RPMI8226 (cell line): Measurements from ENCODE around the gene POR.
"Not testable (repeated sequence)": the region's sequence is repeated elsewhere in the genome, so short reads cannot be mapped to it uniquely, and the experiment has no call there.

Experiments used
- DNase-seq: peaks from one replicate; pipeline ENCODE4 v3.0.0-alpha.2; 2015

Gene POR

DNA sequence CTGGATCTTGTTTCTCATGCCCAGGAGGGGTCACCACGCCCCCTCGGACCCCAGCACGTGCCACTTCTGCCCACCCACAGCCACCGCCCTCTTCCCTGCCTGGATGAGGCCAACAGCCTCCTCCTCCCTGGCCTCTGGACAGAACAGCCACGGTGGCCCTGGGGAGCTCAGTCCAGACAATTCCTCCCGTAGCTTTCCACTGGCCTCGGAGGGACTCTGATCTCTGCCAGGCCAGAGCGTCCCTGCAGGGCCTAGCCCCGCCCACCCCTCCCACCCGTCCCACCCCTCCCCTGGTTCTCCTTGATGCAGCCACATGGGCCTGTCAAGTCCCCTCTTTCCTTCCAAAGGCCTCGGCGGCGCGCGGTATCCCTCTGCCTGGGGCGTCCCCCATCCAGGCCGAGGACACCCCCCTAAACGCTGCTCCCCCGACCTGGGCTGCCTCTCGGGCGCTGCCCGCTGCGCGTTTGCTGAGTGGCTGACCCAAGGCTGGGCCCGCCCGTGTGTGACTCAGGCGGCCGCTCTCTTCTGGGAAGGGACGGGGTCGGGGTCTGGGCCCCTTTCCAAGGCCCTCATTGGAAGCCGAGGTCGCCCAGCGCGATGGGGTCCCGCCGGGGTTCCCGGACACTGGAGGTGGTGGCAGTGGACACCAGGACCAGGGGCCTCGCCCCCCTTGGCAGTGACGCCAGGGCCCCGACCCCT is 78.9 kb downstream of the POR start:
- DNase-seq = peak; percentile 51

DNA sequence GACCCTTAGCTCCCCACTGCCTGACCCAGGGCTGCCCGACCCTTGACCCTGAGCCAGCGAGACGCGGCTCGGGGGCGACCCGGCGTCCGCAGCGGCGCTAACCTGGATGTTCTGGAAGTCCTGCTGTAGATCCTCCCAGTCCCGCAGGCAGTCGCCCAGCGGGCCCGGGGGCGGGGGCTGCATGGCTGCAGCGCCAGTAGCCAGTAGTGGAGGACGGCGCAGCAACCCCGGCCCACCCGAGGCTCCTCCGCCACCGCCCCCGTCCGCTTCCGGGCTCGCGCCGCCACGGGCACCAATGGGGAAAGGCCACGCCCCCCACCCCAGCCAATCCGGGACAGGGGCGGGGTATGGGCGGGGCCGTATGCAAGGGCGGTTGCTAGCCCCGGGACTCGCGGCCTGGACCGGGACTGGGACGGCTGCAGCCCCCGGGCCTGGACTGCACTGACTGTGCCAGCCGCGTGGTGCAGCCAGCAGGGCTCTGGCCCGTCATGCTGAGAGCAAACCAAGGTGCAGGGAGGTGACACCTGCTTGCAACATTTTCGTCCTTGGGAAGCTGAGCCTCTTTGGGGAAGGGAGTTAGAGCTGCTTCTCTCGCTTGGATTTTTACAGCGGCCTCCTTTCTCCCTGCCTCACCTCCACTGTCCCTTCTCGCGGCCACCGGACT is 79.6 kb downstream of the POR start, which contains the start of gene TMEM120A:
TMEM120A (minus strand) TSS at position 208 of the 664 bp plus-strand sequence; CDS start at position 183, 25 bp downstream.
- DNase-seq = peak; percentile 98

DNA sequence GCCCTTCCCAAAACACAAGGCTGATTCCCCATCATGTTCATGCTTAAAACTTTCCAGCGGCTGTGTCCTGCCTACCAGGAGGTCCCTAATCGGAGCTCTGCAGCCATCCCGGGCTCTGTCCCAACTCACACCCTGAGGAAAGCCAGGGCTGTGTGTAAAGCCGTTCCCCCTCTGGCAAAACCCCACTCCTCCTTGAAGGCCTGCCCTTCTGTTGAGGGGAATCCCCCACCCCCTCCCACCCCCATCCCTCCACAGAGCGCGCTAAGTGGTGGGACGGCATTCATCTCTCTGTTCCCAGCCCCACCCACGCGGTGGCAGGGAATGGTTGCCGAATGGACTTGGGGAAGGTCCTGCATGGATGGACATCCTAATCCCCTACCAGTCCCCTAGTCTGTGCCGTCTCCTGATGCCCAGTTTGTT is 80.1 kb downstream of the POR start:
- DNase-seq = no peak

DNA sequence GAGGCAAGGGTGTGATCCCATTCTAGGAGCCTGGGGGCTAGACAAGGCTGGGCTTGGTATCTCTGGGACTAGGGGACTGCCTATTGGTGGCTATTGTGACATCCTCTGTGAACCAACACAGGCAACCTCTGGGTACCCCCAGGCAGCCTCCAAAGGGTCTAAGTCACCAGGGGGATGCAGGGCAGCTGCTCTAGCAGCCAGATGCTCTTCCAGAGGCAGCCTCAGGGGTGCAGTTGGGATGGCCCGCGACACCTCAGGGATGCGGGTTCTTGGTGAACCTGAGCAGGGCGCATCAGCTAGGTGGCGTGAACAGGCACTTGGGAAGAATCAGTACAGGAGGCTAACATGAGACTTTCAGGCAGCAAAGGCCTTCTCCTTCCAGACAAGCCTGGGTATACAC is 81.0 kb downstream of the POR start:
- DNase-seq = no peak

DNA sequence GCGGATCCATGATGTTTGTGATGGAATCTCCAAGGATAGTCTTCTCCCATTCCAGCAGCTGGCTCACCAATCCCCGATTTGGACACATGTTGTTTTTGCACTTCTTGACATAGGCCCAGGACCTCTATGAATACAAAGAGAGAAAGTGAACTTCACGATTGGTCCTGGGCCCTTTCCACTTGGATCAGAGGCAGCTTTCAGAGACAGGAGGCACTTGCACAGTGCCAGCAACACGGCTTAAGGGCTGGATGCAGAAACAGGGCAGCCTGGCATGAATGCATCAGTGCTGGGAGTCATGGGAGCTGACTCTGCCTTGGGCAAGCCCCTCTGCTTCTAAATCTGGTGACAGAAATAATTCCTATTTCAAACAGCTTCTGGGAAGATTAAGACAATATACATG is 81.5 kb downstream of the POR start:
- DNase-seq = no peak

DNA sequence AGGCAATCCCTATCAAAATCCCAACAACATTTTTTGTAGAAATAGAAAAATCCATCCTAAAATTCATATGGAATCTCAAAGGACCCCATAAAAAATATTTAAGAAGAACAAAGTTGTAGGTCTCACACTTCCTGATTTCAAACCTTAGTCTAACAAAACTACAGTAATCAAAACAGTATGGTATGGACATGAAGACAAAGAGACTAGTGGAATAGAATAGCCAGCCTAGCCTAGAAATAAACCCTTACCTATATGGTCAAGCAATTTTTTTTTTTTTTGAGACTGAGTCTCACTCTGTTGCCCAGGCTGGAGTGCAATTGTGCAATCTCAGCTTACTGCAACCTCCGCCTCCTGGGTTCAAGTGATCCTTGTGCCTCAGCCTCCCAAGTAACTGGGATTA is 83.1 kb downstream of the POR start:
- DNase-seq = no peak

DNA sequence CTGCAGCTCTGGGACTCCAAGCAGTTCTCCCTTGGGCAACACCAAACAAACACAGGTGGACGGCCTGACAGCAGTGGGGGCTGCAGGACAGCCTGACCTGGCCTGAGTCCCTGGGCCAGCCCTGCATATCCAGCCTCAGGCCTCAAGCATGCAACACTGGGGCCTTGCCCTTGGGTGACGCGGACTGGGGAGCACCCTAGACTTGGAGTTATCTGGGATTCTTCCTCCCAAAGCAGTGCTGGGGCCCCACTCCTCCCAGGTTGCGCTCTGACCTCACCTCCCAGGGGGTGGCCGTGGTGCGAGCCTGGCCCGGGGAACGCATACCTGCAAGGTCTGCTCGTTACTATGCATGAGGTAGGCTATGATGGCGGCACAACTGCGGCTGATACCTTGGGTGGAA is 85.6 kb downstream of the POR start:
- DNase-seq = no peak

DNA sequence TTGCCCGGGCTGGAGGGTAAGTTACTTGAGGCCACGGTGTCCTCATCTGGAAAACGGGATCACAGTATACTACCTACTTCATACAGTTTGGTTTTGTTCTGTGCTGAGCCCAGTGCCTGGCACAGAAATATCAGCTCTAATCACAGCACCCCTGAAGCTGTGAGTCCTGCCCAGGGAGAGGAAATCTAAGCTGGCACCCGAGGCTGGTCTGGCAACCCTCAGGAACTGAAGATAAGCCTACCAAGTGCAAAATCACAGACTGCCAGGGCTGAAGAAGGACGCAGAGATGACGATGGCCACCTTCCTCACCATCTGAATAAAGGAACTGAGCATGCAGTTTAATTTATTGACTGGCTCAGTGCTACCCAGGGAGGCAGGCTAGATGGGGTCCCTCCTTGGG is 87.2 kb downstream of the POR start:
- DNase-seq = no peak

DNA sequence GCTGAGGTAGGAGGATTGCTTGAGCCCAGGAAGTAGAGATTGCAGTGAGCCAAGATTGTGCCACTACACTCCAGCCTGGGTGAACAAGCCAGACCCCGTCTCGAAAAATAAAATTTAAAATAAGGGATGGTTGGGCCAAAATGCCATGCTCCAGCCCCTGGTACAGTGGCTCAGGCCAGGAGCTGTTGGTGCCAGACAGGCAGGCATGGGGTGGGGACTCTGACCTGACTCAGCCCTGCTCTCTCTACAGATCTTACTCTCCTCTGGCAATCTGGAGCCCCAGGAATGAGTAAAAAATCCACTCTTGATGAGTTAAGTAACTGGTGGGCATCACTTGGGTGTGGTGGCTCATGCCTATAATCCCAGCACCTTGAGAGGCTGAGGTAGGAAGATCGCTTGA is 87.9 kb downstream of the POR start:
- no peak for DNase-seq

DNA sequence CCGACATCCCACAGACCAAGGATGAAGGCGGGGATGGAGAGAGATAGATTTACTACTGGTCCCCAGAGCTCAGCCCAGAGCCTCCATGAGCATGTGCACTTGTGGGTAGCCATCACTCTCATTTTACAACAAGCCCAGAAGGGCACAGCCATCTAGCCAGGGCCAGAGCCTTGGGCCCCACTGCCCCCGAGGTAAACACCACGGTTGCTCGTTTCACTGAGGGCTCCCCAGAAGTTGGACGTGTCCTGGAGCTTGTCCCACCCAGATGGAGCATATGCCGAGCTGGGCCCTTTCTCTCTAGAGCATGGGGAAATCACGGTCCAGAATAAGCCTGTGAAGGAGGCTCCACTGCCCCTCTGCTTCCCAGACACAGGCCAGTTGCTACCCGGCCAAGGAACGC is 88.4 kb downstream of the POR start:
- no peak for DNase-seq

DNA sequence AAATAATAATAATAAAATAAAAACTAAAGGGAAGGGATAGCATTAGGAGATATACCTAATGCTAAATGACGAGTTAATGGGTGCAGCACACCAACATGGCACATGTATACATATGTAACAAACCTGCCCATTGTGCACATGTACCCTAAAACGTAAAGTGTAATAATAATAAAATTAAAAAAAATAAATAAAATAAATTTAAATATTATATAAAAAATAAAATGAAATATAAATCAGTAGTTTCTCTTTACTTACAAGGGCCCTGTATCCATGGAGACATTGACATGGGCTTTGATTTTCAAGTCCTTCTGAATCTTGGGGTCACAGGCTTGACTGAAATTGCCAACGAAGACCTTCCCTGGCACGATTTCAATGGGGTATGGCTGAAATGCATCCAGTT is 90.0 kb downstream of the POR start:
- DNase-seq = not testable (repeated sequence)

DNA sequence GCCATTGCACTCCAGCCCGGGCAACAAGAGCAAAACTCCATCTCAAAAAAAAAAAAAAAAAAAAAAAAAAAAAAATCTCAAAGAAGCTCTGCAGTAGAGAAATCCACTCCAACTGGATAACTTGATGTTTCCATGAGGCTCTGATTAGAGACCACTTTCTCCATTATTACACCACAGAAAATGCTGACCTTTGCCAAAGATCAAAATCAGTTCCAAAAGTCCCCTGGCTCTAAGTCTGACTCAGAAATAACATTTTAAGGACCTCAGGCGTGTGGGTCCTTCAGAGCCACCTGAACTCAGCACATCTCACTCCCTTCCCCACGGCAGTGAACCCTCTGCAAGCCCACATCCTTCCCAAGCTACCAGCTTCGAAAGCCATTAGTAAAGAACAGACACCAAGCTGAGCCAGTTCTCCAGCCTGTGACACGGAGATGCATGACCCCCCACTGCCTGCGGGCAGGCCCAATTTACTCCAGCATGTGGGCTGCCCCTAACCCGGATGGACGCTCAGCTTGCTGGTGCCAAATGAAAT is 93.3 kb downstream of the POR start:
- no peak for DNase-seq

DNA sequence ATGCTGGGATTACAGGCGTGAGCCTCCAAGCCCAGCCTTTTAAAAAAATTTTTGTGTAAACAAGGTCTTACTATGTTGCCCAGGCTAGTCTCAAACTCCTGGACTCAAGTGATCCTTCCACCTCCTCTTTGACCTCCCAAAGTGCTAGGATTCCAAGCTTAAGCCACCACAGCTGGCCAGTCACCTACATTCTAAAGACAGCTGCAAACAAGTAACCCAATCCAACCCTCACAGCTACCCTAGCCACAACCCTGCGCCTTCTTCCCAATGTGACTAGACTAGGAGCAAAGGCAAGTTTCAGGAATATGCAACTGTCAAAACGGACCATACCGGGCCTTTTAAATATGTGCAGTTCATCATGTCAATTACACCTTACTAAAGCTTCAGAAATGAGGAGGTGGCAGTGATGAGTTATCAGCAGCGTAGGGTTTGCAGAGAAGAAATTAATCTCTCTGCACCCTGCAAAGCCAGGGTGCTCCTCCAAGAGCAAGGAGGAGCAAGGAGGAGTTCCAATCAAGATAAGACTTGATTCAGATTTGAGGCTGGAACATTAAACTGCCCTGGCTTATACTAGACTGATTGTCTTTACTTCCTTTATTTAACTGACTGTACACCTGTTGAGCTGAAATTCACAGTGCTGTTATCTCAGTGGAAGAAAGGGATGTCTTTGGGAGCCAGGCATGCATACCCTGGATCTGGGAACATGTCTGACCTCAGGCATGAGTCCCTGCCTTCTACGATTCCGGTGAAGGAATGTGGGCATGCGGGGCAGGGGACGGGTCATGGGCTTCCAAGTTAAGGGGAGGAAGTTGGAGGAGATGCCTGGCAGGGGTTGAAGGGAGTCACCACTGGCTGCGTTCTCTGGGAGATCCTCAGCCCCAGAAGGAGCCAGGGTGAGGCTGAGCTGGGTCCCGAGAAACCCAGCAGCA is 95.0 kb downstream of the POR start:
- DNase-seq = no peak

DNA sequence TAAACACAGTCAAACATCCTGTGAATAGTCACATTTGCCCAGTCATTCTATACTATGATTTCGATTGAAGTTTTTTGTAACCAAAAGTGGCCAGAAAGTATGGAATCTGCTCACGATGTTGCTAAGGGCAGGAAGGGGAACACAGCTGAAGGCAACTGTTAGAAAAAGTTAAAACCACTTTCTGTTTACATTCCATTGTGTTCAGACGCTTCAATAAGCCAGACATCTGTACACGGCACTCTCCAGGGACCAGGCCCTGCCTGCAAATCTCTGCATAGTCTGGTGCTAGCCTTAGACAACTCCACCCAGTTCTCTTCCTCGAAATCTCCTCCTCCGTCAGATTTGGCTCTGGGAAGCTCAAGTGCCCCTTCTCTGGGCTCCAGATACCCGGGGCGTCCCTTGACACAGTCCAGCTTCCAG is 96.5 kb downstream of the POR start:
- no peak for DNase-seq

DNA sequence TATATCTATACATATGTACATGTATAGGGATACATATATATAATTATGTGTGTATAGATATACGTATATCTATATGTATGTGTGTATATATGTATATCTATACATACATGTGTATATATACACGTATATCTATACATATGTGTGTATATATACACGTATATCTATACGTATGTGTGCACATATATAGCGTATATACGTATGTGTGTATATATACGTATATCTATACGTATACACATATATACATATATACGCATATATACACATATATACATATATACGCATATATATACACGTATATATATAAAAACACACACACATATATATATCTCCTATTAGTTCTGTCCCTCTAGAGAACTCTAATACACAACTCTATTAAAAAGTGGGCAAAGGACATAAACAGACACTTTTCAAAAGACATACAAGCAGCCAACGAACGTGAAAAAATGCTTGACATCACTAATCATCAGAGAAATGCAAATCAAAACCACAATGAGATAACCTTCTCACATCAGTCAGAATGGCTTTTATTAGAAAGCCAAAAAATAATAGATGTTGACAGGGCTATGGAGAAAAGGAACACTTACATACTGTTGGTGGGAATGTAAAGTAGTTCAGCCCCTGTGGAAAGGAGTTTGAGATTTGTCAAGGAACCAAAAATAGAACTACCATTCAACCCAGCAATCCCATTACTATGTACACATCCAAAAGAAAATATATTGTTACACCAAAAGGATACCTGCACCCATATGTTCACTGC is 101.4 kb downstream of the POR start:
- no peak for DNase-seq

DNA sequence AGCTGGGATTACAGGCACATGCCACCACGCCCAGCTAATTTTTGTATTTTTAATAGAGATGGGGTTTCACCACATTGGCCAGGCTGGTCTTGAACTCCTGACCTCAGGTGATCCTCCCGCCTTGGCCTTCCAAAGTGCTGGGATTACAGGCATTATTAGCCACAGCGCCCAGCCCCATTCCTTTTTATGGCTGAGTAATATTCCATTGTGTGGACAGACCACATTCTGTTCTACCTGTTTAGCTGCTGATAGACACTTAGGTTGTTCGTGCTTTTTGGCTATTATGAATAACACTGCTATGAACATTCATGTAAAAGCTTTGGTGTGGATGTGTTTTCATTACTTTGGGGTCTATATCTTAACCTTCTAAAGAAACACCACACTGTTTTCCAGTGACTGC is 103.6 kb downstream of the POR start:
- not testable (repeated sequence) for DNase-seq

DNA sequence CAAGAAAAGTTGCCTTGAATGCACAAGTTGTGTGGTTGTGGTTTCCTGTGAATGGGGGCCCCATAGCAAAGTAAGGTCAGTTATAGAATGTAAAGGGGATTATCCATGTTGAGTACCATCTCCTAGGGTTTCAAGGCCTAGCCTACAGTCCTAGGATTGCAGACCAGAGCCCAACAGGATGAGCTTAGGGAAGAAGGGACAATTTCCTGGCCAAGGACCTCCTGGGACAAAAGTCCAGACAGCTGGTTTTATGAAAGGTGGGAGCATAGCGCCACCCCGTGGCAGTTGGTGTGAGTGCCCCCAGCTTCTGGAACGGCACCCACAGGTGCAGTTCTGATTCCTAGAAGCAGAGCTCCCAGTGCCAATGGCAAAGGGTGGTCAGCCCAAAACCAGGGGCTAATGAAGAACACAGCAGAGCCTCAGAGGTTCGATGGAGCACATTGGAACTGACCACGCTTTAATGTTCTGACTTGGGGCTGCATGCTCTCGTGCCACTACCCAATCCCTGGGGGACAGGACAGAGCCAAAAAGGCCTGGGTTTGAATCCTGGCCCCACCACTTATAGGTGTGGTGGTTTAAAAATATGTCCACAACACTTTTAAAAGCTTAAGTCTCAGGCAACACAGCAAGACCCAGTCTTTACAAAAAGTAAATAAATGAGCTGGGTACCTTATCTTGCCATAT is 105.2 kb downstream of the POR start:
- peak; percentile 75 for DNase-seq

DNA sequence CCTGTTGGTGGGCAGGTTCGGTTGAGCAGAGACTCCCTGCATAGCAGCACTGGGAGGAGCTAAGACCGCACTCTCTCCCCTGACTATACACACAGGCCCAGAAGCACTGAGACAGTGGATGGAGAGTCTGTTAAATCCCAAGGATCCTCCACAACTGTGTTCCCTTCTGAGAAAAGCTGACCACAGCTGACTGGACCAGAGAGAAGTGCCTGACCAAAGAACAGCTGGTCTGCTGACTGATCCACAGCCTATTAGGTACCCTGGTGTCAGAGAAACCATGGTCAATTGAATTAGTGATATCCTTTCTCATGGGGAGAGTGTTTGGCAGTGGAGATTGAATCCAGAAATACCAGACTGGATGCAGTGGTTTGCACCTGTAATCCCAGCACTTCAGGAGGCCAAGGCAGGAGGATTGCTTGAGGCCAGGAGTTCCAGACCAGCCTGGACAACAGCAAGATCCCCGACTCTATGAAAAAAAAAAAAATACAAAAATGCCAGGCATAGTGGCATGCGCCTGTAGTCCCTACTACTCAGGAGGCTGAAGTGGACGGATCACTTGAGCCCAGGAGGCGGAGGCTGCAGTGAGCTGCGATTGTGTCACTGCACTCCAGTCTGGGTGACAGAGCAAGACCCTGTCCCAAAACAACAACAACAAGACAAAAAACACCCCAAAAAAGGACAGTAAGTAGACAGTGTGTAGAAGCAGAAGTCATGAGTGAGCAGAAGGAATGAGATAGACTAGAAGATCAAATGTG is 107.2 kb downstream of the POR start:
- no peak for DNase-seq

DNA sequence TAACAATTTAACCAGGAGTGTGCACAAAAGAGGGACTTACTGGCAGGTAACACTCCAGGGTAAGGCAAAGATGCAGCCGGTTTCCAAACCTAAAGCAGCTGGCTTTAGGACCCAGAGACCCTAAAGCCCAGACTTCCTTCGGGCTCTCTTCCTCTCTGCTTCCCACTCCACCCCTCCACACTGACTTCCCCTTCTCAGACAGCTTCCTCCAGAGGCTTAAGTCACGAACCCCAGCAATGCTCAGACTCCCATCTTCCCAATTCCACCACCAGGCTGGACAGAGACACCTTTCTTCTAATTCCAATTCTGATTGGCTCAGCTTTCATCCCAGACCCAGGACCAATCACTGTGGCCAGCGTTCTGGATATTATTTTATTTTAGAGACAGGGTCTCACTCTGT is 108.0 kb downstream of the POR start:
- no peak for DNase-seq

DNA sequence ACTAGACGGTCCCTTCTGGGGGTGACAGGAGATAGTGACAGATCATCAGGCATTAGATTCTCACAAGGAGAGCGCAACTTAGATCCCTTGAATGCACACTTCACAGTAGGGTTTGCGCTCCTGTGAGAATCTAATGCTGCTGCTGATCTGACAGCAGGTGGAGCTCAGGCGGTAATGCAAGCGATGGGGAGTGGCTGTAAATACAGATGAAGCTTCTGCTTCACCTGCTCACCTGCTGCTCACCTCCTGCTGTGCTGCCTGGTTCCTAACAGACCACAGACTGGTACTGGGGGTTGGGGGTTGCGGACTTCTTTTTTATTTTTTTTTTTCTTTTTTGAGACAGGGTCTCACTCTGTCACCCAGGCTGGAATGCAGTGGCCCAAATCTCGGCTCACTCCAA is 114.7 kb downstream of the POR start:
- peak; percentile 23 for DNase-seq

DNA sequence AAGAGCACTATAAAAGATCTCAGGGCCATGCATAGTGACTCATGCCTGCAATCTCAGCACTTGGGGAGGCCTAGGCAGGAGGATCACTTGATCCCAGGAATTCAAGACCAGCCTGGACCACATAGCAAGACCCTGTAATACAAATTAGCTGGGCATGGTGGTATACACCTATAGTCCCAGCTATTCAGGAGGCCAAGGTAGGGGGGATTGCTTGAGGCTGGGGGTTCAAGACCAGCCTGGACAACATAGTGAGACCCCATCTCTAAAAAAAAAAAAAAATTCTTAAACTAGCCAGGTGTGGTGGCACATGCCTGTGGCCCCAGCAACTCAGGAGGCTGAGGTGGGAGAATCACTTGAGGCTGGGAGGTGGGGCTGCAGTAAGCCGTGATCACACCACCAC is 117.0 kb downstream of the POR start:
- DNase-seq = no peak
